Measurements from ENCODE around the gene UBE2L3. TPM values are rescaled to one million over a fixed set of nuclear protein-coding genes. Genes with fewer than 3 reads are reported as not detected.
A peak's percentile ranks its signal among the peaks of the same experiment; 100 is the strongest.

Gene UBE2L3
- total RNA-seq, 2 experiments from 2014 or later = 18.7 TPM

DNA sequence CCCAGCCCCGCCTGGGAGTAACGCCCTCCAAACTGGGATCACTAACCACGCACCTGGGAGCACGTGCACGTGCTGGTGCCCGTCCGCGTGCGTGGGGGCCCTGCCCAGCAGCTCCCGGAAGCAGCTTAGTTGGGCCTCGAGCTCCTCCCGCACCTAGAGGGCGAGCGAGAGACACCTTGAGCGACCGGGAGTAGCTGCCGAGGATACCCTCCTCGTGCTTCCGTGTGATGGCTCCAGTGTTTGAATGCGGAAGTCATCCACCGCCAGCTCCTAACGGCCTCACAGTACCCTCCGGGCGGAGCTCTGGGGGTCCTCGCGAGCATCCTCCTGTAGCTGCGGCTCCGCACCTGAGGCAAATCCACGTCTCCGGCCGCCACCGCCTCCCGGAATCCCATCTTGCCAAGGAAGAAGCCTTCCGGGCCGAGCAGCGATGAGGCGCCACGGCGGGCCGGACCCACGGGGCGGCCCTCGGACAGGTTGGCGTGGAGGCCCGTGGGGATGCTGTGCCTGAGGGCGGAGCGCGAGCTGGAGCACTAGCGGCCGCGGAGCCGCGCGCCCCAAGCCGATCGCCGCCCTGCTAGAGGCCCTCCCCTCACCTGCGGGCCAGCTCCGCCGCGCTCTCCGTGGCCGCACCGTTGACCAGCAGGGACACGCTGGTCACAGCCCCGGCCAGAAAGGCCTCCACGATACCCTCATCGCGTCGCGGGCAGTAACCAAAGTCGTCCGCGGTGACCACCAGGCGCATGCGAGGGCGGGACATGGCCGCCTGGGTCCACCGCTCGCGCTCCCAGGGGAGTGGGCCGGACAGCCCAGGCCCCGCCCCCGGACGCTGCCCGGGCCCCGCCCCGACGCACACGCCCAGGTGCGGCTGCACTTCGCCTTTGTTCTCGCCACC lies 62.0 kb downstream of the UBE2L3 start, which contains the start of gene YDJC:
Gene YDJC, minus strand, starts transcription at position 768 of the 895 bp plus-strand sequence. Its CDS starts 8 bp downstream, at position 760.
- no peaks in the 10 kb centered on the region for H3K27me3 ChIP-seq (ENCODE audit: control insufficient read depth in 1 of 2, insufficient read depth in 2 of 2, low read length in 2 of 2)
- peak within 1 kb of the TSS; percentile 97 for H3K4me3 ChIP-seq (ENCODE audit: low read length)
- Mint-ChIP-seq H3K27me3 (no peaks in the 10 kb centered on the region), H3K4me3 (peak within 1 kb of the TSS; percentile 97), H3K9me3 (no peaks in the 10 kb centered on the region), H3K4me1 (ENCODE audit: low read depth) (peaks cover 50% of the 10 kb centered on the region), H3K36me3 (ENCODE audit: low read depth) (peaks cover 31% of the 10 kb centered on the region), H3K27ac (peak within 1 kb of the TSS; percentile 88)
- peaks cover 61% of the 10 kb centered on the region for H3K4me1 ChIP-seq (ENCODE audit: insufficient read depth, low read length)
- ChIA-PET CTCF (interaction anchor here (0.5 to 5.1 kb wide), 18 partner anchors 13 to 647 kb away, joined by 3 to 89 read pairs (median 4); partner anchors contain the start of genes LZTR1, SDF2L1 and YPEL1), POLR2A (interaction anchor here (0.7 to 4.5 kb wide), 16 partner anchors 10 to 647 kb away, joined by 3 to 140 read pairs (median 6); partner anchors contain the start of genes LZTR1, PPIL2, SDF2L1 and THAP7)
- peak within 1 kb of the TSS; percentile 87 to 96 for H3K27ac ChIP-seq (ENCODE audit: low read depth in 1 of 2, low read length in 2 of 2)
- H3K9me3 ChIP-seq (ENCODE audit: control insufficient read depth in 1 of 2, insufficient read depth in 1 of 2, low read length in 2 of 2) = peaks cover 0 to 7% of the 10 kb centered on the region in 2 experiments
- ATAC-seq (ENCODE audit: poor library complexity) (peak; percentile 81), DNase-seq (peak; percentile 90 to 98 (median 94))
- H3K36me3 ChIP-seq (ENCODE audit: insufficient read depth, low read length) = peaks cover 29% of the 10 kb centered on the region
- TF ChIP-seq CTCF (IDR thresholded peaks at IDR 0.05) = no peak
- intact Hi-C loops (cut with DNase I, micrococcal nuclease) = loop anchor here (1.0 to 5.0 kb wide), 5 partner anchors 13 to 627 kb away; partner anchors contain the start of genes SDF2L1 (in 2 of the 2), THAP7 (in 1 of the 2) and UBE2L3 (in 1 of the 2)

DNA sequence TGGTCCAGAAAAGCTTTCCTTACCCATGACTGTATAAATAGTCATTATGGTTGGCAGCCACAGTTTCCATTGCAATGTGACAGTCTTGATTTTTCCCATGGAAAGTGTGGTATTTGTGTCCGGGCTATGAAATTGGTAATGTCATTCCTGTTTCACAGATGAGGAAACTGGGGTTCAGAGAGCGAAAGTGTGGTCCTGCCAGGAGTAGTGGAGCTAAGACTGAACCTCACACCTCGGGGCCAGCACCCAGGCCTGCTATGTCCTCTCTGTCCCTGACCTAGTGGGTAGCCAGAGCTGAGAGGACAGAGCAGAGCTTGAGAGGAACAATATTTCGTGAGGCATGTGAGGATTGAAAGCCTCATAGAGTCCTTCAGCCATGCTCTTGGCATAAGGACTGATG lies 63.5 kb downstream of the UBE2L3 start:
- Mint-ChIP-seq H3K4me1 (ENCODE audit: low read depth) (peaks cover 46% of the 10 kb centered on the region), H3K9me3 (no peaks in the 10 kb centered on the region), H3K4me3 (peak overlapping the region; percentile 90), H3K27ac (peak overlapping the region; percentile 88), H3K36me3 (ENCODE audit: low read depth) (peaks cover 31% of the 10 kb centered on the region), H3K27me3 (no peaks in the 10 kb centered on the region)
- ATAC-seq (ENCODE audit: poor library complexity) = no peak
- Histone ChIP-seq H3K27ac (ENCODE audit: low read depth in 1 of 2, low read length in 2 of 2) (no peak overlapping the region), H3K9me3 (ENCODE audit: control insufficient read depth in 1 of 2, insufficient read depth in 1 of 2, low read length in 2 of 2) (peaks cover 0 to 7% of the 10 kb centered on the region in 2 experiments), H3K27me3 (ENCODE audit: control insufficient read depth in 1 of 2, insufficient read depth in 2 of 2, low read length in 2 of 2) (no peaks in the 10 kb centered on the region), H3K4me3 (ENCODE audit: low read length) (no peak overlapping the region), H3K4me1 (ENCODE audit: insufficient read depth, low read length) (peaks cover 48% of the 10 kb centered on the region), H3K36me3 (ENCODE audit: insufficient read depth, low read length) (peaks cover 24% of the 10 kb centered on the region)
- POLR2A ChIA-PET = interaction anchor here (2.9 to 4.5 kb wide), 2 partner anchors 11 to 16 kb away, joined by 14 to 140 read pairs; partner anchors contain the start of gene SDF2L1
- DNase-seq = no peak
- TF ChIP-seq CTCF (IDR thresholded peaks at IDR 0.05) = no peak
- intact Hi-C loops (cut with DNase I, micrococcal nuclease) = loop anchor here in 1 of 2 experiments (2.0 kb wide), 1 partner anchor 64 kb away; the partner anchor contains the start of gene UBE2L3
- CTCF ChIA-PET = interaction anchor here (1.2 to 5.1 kb wide), 3 partner anchors 11 to 48 kb away, joined by 4 to 89 read pairs (median 40); partner anchors contain the start of gene SDF2L1

DNA sequence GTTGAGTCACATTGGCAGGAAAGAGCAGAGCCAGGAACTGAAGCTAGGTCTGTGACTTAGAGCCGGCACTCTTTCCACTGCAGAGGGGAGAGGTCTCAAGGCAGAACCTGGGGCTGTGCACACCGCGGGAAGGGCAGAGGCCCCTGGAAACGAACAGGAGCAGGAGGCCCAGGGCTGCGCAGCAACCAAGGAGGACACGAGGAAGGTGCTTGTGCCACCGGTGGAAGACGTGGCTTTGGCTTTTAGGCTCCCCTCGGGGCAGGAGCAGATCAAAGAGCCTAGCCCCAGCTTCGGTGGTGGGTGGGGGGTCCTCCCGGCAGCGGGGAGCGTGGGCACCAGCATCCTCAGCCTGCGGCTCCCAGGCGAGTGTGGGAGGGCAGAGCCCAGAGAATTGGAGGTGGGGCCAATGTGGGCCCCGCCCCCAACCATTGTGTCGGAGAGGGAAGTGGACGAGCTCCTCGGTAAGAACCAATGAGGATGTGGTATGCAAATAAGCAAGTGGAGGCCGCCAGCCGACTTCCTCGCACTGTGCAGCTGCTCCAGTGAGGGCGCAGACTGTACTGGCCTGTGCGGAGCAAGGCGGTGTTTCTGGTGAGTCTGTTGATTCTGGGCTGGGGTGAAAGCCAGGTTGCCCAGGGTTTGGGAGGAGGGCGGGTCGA lies 64.9 kb downstream of the UBE2L3 start, which contains the start of gene CCDC116:
Gene CCDC116, plus strand, starts transcription at position 524 of the 659 bp plus-strand sequence. CDS start 422 bp downstream, outside the sequence.
- H3K4me3 ChIP-seq (ENCODE audit: low read length) = no peak within 1 kb of the TSS
- H3K36me3 ChIP-seq (ENCODE audit: insufficient read depth, low read length) = peaks cover 11% of the 10 kb centered on the region
- ATAC-seq (ENCODE audit: poor library complexity) (peak; percentile 28), DNase-seq (peak; percentile 32 to 89 (median 51))
- Mint-ChIP-seq H3K27ac (no peak within 1 kb of the TSS), H3K4me1 (ENCODE audit: low read depth) (peaks cover 36% of the 10 kb centered on the region), H3K9me3 (no peaks in the 10 kb centered on the region), H3K36me3 (ENCODE audit: low read depth) (peaks cover 20% of the 10 kb centered on the region), H3K4me3 (peak within 1 kb of the TSS; percentile 34), H3K27me3 (no peaks in the 10 kb centered on the region)
- peaks cover 0 to 7% of the 10 kb centered on the region in 2 experiments for H3K9me3 ChIP-seq (ENCODE audit: control insufficient read depth in 1 of 2, insufficient read depth in 1 of 2, low read length in 2 of 2)
- intact Hi-C loops (cut with DNase I, micrococcal nuclease) = no loop called here
- ChIA-PET POLR2A (interaction anchor here (0.9 to 2.9 kb wide), 3 partner anchors 10 to 33 kb away, joined by 3 to 14 read pairs (median 14); partner anchors contain the start of genes PPIL2 and SDF2L1), CTCF (interaction anchor here (1.1 to 5.1 kb wide), 2 partner anchors 10 to 14 kb away, joined by 12 to 40 read pairs; partner anchors contain the start of gene SDF2L1)
- no peak within 1 kb of the TSS for H3K27ac ChIP-seq (ENCODE audit: low read depth in 1 of 2, low read length in 2 of 2)
- peaks cover 35% of the 10 kb centered on the region for H3K4me1 ChIP-seq (ENCODE audit: insufficient read depth, low read length)
- TF ChIP-seq CTCF (IDR thresholded peaks at IDR 0.05) = no peak
- H3K27me3 ChIP-seq (ENCODE audit: control insufficient read depth in 1 of 2, insufficient read depth in 2 of 2, low read length in 2 of 2) = no peaks in the 10 kb centered on the region

Measured in CD4-positive, alpha-beta T cell (primary cell).